Upper lobe of right lung (tissue), 1 donor: ENCODE measurements around the gene TEAD1. TPM values are rescaled to one million over a fixed set of nuclear protein-coding genes. Genes with fewer than 3 reads are reported as not detected.

Experiments
- ATAC-seq: fragments of 200-7000 bp; cut with Tn5 transposase; one replicate; pipeline ENCODE4 v1.9.1; 2020; ENCODE audit warnings: mild to moderate bottlenecking, moderate library complexity
- DNase-seq: peaks from one replicate; pipeline ENCODE4 v3.0.0-alpha.2; 2020
- H3K27ac ChIP-seq: fragments of 200-600 bp; one replicate; pipeline ENCODE4 v1.8.0; 2022
- H3K27me3 ChIP-seq: fragments of 200-600 bp; one replicate; pipeline ENCODE4 v1.8.0; 2022; ENCODE audit warnings: mild to moderate bottlenecking
- H3K36me3 ChIP-seq: fragments of 200-600 bp; one replicate; pipeline ENCODE4 v1.8.0; 2022
- H3K4me1 ChIP-seq: fragments of 200-600 bp; one replicate; pipeline ENCODE4 v1.8.0; 2022
- H3K4me3 ChIP-seq: fragments of 200-600 bp; one replicate; pipeline ENCODE4 v1.8.0; 2022; ENCODE audit warnings: mild to moderate bottlenecking
- H3K9me3 ChIP-seq: fragments of 200-600 bp; one replicate; pipeline ENCODE4 v1.8.0; 2022
- intact Hi-C: fragments of 100-400 bp; cut with DNase I; formaldehyde crosslinking; loops from one replicate; pipeline ENCODE4 v1.11.0; 2022
- total RNA-seq: library from RNA; stranded (reverse); fragmentation: NEBNext Ultra II Directional; extraction: Animal tissue kit (Norgen Biotek cat#: 25700); gene quantifications from one replicate; pipeline ENCODE4 v1.2.1, GENCODE V29; 2021
- TF ChIP-seq, protein P1 (sequence below): fragments of 200-600 bp; IDR thresholded peaks from one replicate; pipeline ENCODE4 v1.8.0; 2022; ENCODE audit warnings: antibody characterized with exemption
- donor health status: DM: no; HTN: yes; CAD: no; lungs with severe emphysema.

Gene TEAD1
- total RNA-seq, 1 donor from 2014 or later, result 72.3 TPM

DNA sequence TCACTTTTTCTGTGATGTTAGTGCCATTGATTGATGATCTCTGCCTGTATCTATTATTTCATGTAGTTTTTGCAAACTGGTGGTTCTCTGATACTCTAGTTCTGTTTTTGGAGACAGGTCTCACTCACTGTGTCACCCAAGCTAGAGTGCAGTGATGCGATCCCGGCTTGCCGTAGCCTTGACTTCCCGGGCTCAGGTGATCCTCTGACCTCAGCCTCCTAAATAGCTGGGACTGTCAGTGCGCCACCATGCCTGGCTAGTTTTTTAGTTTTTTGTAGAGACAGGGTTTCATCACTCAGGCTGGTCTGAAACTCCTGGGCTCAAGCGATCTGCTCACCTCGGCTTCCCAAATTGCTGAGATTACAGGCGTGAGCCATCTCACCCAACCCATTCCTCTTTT is 16.4 kb downstream of the TEAD1 start:
- Histone ChIP-seq H3K36me3 (no peaks in the 10 kb centered on the region), H3K9me3 (no peaks in the 10 kb centered on the region), H3K4me3 (no peak overlapping the region), H3K27me3 (no peaks in the 10 kb centered on the region), H3K4me1 (peaks cover 45% of the 10 kb centered on the region), H3K27ac (no peak overlapping the region)
- TF ChIP-seq, protein P1, sequence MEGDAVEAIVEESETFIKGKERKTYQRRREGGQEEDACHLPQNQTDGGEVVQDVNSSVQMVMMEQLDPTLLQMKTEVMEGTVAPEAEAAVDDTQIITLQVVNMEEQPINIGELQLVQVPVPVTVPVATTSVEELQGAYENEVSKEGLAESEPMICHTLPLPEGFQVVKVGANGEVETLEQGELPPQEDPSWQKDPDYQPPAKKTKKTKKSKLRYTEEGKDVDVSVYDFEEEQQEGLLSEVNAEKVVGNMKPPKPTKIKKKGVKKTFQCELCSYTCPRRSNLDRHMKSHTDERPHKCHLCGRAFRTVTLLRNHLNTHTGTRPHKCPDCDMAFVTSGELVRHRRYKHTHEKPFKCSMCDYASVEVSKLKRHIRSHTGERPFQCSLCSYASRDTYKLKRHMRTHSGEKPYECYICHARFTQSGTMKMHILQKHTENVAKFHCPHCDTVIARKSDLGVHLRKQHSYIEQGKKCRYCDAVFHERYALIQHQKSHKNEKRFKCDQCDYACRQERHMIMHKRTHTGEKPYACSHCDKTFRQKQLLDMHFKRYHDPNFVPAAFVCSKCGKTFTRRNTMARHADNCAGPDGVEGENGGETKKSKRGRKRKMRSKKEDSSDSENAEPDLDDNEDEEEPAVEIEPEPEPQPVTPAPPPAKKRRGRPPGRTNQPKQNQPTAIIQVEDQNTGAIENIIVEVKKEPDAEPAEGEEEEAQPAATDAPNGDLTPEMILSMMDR, result no peak
- DNase-seq, result no peak
- ATAC-seq, result no peak
- intact Hi-C loops, result no loop called here

DNA sequence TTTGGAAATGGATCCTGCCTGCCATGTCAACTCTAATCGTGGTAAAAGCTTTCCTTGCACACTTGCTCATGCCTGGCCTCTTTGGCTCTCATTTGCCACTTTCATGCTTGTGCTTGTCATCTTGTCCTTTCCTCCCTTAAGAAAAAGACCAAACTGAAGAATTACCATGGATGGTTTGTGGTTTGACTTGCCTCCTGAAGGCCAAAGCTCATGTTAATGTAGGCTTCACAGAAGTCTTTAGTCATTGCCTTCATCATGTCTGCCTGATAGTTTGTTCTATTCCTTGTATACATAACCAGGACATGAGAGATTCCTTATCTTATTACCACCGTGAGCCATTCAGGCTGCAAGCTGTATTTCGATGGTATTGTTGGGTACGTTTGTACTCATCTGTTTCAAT is 17.3 kb downstream of the TEAD1 start:
- no peaks in the 10 kb centered on the region for H3K9me3 ChIP-seq
- intact Hi-C loops, result no loop called here
- H3K27ac ChIP-seq, result no peak overlapping the region
- TF ChIP-seq, protein P1, result no peak
- no peak for ATAC-seq
- DNase-seq, result no peak
- H3K27me3 ChIP-seq, result no peaks in the 10 kb centered on the region
- no peak overlapping the region for H3K4me3 ChIP-seq
- peaks cover 49% of the 10 kb centered on the region for H3K4me1 ChIP-seq
- no peaks in the 10 kb centered on the region for H3K36me3 ChIP-seq

DNA sequence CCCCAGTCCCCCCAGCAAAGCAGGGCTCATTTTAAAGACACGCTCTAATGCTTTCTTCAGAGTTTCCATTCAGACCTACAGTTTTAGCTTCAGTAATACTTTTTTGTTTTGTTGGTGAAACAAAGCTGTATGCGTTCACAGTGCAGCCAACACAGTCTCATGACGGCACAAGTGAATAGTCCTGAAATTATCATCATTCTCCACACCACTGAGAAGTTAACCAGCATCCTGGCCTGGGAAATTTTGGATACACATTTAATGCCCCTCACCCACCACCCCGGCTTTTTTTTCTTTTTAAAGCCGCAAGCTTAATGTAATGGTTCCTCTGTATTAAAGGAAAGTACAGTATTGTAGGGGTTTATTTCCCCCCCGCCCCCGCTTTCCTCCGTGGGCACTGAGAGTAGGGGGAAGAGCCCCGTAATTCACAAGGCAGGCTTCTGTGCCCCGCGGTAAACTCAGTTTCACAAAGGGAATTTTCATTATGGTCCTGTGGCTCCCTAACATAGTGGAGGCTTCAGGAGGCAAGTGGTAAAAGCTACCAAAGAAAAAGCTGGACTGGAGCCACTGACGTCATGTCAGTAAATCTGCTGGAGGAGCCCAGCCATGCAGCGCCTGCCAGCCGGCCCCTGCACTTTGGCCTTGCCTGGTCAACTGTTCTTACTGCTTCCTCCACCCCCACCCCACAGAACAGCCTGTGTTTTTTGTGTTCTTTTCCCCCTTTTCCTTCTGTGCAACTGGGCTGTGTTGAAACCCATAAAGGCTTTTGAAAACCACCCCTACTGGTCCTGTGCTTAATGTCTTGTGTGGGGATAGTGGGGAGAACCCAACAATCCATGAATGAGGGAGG is 18.2 kb downstream of the TEAD1 start:
- TF ChIP-seq, protein P1, result no peak
- intact Hi-C loops, result no loop called here
- DNase-seq (peak; percentile 82), ATAC-seq (peak; percentile 71)
- peak overlapping the region; percentile 82 for H3K27ac ChIP-seq
- H3K9me3 ChIP-seq, result no peaks in the 10 kb centered on the region
- no peak overlapping the region for H3K4me3 ChIP-seq
- H3K27me3 ChIP-seq, result no peaks in the 10 kb centered on the region
- H3K4me1 ChIP-seq, result peaks cover 47% of the 10 kb centered on the region
- no peaks in the 10 kb centered on the region for H3K36me3 ChIP-seq

DNA sequence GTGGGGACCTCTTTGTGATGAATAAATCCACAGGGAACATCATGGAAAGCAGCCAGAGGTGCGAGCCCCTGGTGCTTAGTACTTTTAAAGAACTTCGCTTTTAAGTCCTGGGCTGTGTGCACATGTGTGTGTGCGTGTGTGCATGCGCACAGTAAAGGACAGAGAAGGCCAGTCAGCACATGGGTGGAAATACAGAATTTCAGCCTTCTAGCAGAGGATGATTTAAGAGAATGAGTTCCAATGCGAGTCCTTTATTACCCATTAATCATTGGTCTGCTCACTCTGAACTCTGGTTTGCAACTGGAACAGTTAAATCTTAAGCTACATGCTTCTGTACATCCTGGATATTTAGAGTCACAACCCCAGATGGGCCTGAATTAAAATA is 18.9 kb downstream of the TEAD1 start:
- H3K36me3 ChIP-seq, result no peaks in the 10 kb centered on the region
- no peaks in the 10 kb centered on the region for H3K9me3 ChIP-seq
- H3K27me3 ChIP-seq, result no peaks in the 10 kb centered on the region
- TF ChIP-seq, protein P1, result no peak
- DNase-seq, result no peak
- ATAC-seq, result no peak
- intact Hi-C loops, result no loop called here
- H3K27ac ChIP-seq, result peak overlapping the region; percentile 82
- H3K4me1 ChIP-seq, result peaks cover 41% of the 10 kb centered on the region
- H3K4me3 ChIP-seq, result no peak overlapping the region

DNA sequence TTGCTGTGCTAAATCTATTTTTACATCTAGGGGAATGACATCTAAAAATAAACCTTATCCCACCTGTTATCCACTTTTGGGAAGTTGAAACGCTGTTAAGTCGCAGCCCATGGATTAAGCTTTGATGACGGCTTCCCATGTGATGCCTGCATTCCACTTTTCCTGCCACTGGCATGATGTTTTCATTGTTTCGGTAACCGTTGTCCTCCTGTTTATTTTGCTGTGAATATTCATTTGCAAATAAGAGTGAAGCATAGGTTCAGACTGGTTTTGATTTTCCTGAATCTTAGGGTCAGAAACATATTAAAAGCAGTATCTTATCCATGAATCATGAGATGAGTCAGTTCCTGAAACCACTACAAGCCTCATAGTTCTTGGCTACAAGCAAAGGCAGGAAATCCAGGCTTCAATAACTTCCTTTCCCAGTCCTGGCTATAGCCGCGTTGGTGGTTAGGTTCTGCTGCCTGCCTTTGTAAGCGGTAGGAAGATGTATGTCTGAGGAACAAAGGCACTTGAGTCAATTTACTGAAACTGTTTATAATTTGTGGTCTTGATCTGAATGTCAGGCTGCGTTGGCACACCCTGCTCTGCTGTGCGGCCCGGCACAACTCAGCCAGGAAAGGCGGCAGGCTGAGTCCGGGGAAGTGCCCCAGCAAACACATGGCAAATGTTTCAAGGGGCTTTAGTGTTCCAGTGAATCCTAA is 19.4 kb downstream of the TEAD1 start:
- peak; percentile 83 for ATAC-seq
- DNase-seq, result peak; percentile 71
- TF ChIP-seq, protein P1, result no peak
- H3K27me3 ChIP-seq, result no peaks in the 10 kb centered on the region
- no peaks in the 10 kb centered on the region for H3K36me3 ChIP-seq
- H3K4me1 ChIP-seq, result peaks cover 41% of the 10 kb centered on the region
- peak overlapping the region; percentile 82 for H3K27ac ChIP-seq
- H3K9me3 ChIP-seq, result no peaks in the 10 kb centered on the region
- intact Hi-C loops, result no loop called here
- H3K4me3 ChIP-seq, result peak overlapping the region; percentile 27
